IPS-18c (cell line): ENCODE results near the gene VRTN.
A peak's percentile ranks its signal among the peaks of the same experiment; 100 is the strongest.
"Not testable (repeated sequence)": the region's sequence is repeated elsewhere in the genome, so short reads cannot be mapped to it uniquely, and the experiment has no call there.

Source experiments
- H3K4me3 ChIP-seq: 2 replicates; pipeline ENCODE4 v1.7.0; 2013; ENCODE audit warnings: low read depth, mild to moderate bottlenecking, low read length, moderate library complexity; ENCODE audit not compliant: insufficient read depth
- H3K9me3 ChIP-seq: one replicate; pipeline ENCODE4 v1.6.1; 2013; ENCODE audit warnings: mild to moderate bottlenecking, low read length, moderate library complexity; ENCODE audit not compliant: control insufficient read depth, insufficient read depth

Gene VRTN

GRCh38 chr14:74348241-74348734, at the start of gene VRTN:
TSS of gene VRTN (plus strand) at chr14:74348471. CDS start at chr14:74356784, 8,313 bp downstream.
- H3K9me3 ChIP-seq = peaks cover 2% of the 10 kb centered on the region
- H3K4me3 ChIP-seq = peak within 1 kb of the TSS; percentile 82

GRCh38 chr14:74299061-74299545, 49.2 kb upstream of the VRTN start:
- Histone ChIP-seq H3K9me3 (no peaks in the 10 kb centered on the region), H3K4me3 (no peak overlapping the region)

- H3K9me3 ChIP-seq = no peaks in the 10 kb centered on the region
- peak overlapping the region; percentile 85 for H3K4me3 ChIP-seq
Observed at GRCh38 chr14:74301594-74302151, 46.6 kb upstream of the VRTN start.

GRCh38 chr14:74302152-74302628, 46.1 kb upstream of the VRTN start:
- peak overlapping the region; percentile 85 for H3K4me3 ChIP-seq
- no peaks in the 10 kb centered on the region for H3K9me3 ChIP-seq

GRCh38 chr14:74302634-74303569, 45.4 kb upstream of the VRTN start, which contains the start of gene ABCD4:
TSS of gene ABCD4 (minus strand) at chr14:74302934. CDS start at chr14:74302912, 22 bp downstream.
- no peaks in the 10 kb centered on the region for H3K9me3 ChIP-seq
- peak within 1 kb of the TSS; percentile 85 for H3K4me3 ChIP-seq

GRCh38 chr14:74308695-74309094, 39.6 kb upstream of the VRTN start:
- Histone ChIP-seq H3K9me3 (no peaks in the 10 kb centered on the region), H3K4me3 (no peak overlapping the region)

- no peaks in the 10 kb centered on the region for H3K9me3 ChIP-seq
- no peak overlapping the region for H3K4me3 ChIP-seq
Observed at GRCh38 chr14:74309125-74310022, 38.9 kb upstream of the VRTN start.

GRCh38 chr14:74312161-74312560, 36.1 kb upstream of the VRTN start:
- Histone ChIP-seq H3K4me3 (no peak overlapping the region), H3K9me3 (no peaks in the 10 kb centered on the region)

GRCh38 chr14:74313601-74314000, 34.7 kb upstream of the VRTN start:
- H3K4me3 ChIP-seq = no peak overlapping the region
- no peaks in the 10 kb centered on the region for H3K9me3 ChIP-seq

GRCh38 chr14:74314576-74314975, 33.7 kb upstream of the VRTN start:
- H3K4me3 ChIP-seq = no peak overlapping the region
- no peaks in the 10 kb centered on the region for H3K9me3 ChIP-seq

GRCh38 chr14:74324931-74325361, 23.3 kb upstream of the VRTN start:
- H3K9me3 ChIP-seq = no peaks in the 10 kb centered on the region
- no peak overlapping the region for H3K4me3 ChIP-seq

GRCh38 chr14:74325446-74325845, 22.8 kb upstream of the VRTN start:
- H3K9me3 ChIP-seq = no peaks in the 10 kb centered on the region
- no peak overlapping the region for H3K4me3 ChIP-seq

- peak overlapping the region; percentile 15; the same call in 1 of the 2 replicates for H3K4me3 ChIP-seq
- H3K9me3 ChIP-seq = no peaks in the 10 kb centered on the region
Observed at GRCh38 chr14:74326369-74327152, 21.7 kb upstream of the VRTN start.

GRCh38 chr14:74329950-74330552, 18.2 kb upstream of the VRTN start:
- not testable (repeated sequence) for H3K4me3 ChIP-seq, H3K9me3 ChIP-seq

GRCh38 chr14:74333909-74334308, 14.4 kb upstream of the VRTN start:
- Histone ChIP-seq H3K9me3 (no peaks in the 10 kb centered on the region), H3K4me3 (no peak overlapping the region)

GRCh38 chr14:74346341-74346740, 1.9 kb upstream of the VRTN start:
- Histone ChIP-seq H3K4me3 (no peak overlapping the region), H3K9me3 (no peaks in the 10 kb centered on the region)
